ENCODE measurements around the gene COL4A2.

The COL4A2 gene

GRCh38 chr13:110347088-110347487 is 40.0 kb downstream of the COL4A2 start:
- Histone ChIP-seq H3K4me1 (ENCODE audit: insufficient read depth, low read length) (peaks cover 65% of the 10 kb centered on the region), H3K27me3 (ENCODE audit: control insufficient read depth in 1 of 2, insufficient read depth in 2 of 2, low read length in 2 of 2) (no peaks in the 10 kb centered on the region), H3K9ac (ENCODE audit: low read length) (peak overlapping the region; percentile 12), H3K36me3 (ENCODE audit: insufficient read depth, low read length) (no peaks in the 10 kb centered on the region), H3K9me3 (ENCODE audit: low read length) (no peaks in the 10 kb centered on the region), H3K4me3 (ENCODE audit: low read depth in 1 of 2, low read length in 2 of 2) (no peak overlapping the region), H3K27ac (ENCODE audit: low read depth, low read length) (peak overlapping the region; percentile 77)

GRCh38 chr13:110347535-110348308 is 40.6 kb downstream of the COL4A2 start:
- H3K36me3 ChIP-seq (ENCODE audit: insufficient read depth, low read length), result no peaks in the 10 kb centered on the region
- peak overlapping the region; percentile 12 for H3K9ac ChIP-seq (ENCODE audit: low read length)
- no peaks in the 10 kb centered on the region for H3K9me3 ChIP-seq (ENCODE audit: low read length)
- no peak overlapping the region for H3K4me3 ChIP-seq (ENCODE audit: low read depth in 1 of 2, low read length in 2 of 2)
- no peaks in the 10 kb centered on the region for H3K27me3 ChIP-seq (ENCODE audit: control insufficient read depth in 1 of 2, insufficient read depth in 2 of 2, low read length in 2 of 2)
- H3K27ac ChIP-seq (ENCODE audit: low read depth, low read length), result peak overlapping the region; percentile 77
- peaks cover 65% of the 10 kb centered on the region for H3K4me1 ChIP-seq (ENCODE audit: insufficient read depth, low read length)

DNA sequence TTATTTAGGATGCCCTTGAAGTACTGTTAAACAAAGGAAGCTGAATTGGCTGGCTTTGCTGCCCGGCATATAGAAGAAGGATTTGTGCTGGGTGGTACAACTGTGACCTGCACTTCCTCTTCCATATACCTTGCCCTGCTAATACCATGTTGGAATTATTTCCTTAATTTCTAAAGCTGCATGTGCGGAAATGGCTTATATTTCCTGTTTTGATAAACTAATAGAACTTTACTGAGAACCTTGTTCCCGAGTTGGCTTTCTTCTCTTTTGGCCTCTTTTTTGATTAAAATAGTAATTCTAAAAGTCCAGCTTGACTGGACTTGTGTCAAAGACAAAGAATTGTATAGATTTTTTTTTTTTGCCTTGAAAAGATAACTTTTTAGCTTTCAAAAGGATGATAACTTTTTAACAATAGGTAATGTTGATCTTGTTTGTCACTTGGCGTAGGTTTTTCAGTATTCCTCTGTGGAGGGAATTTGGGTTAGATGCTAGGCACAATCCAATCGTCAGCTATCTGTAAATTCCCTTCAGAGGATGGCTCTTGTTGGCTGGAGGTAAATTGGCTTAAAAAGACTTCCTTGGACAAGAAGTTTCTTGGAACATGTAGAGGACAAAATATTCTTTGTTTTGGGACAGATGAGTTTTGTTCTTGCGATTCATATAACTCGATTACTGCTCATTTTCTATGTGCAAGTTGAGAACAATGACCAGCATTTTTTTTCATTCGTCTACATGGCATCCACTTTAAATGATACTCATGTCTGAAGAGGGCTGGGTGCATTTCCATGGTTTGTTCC is 41.4 kb downstream of the COL4A2 start:
- H3K27ac ChIP-seq (ENCODE audit: low read depth, low read length), result peak overlapping the region; percentile 77
- H3K9me3 ChIP-seq (ENCODE audit: low read length), result no peaks in the 10 kb centered on the region
- H3K9ac ChIP-seq (ENCODE audit: low read length), result peak overlapping the region; percentile 12
- H3K36me3 ChIP-seq (ENCODE audit: insufficient read depth, low read length), result no peaks in the 10 kb centered on the region
- no peaks in the 10 kb centered on the region for H3K27me3 ChIP-seq (ENCODE audit: control insufficient read depth in 1 of 2, insufficient read depth in 2 of 2, low read length in 2 of 2)
- H3K4me1 ChIP-seq (ENCODE audit: insufficient read depth, low read length), result peaks cover 65% of the 10 kb centered on the region
- no peak overlapping the region for H3K4me3 ChIP-seq (ENCODE audit: low read depth in 1 of 2, low read length in 2 of 2)

- no peaks in the 10 kb centered on the region for H3K9me3 ChIP-seq (ENCODE audit: low read length)
- H3K9ac ChIP-seq (ENCODE audit: low read length), result no peak overlapping the region
- H3K36me3 ChIP-seq (ENCODE audit: insufficient read depth, low read length), result no peaks in the 10 kb centered on the region
- no peak overlapping the region for H3K27ac ChIP-seq (ENCODE audit: low read depth, low read length)
- H3K4me3 ChIP-seq (ENCODE audit: low read depth in 1 of 2, low read length in 2 of 2), result no peak overlapping the region
- H3K27me3 ChIP-seq (ENCODE audit: control insufficient read depth in 1 of 2, insufficient read depth in 2 of 2, low read length in 2 of 2), result no peaks in the 10 kb centered on the region
- peaks cover 69% of the 10 kb centered on the region for H3K4me1 ChIP-seq (ENCODE audit: insufficient read depth, low read length)
These were observed 42.2 kb downstream of the COL4A2 start for GRCh38 chr13:110349239-110349638.

DNA sequence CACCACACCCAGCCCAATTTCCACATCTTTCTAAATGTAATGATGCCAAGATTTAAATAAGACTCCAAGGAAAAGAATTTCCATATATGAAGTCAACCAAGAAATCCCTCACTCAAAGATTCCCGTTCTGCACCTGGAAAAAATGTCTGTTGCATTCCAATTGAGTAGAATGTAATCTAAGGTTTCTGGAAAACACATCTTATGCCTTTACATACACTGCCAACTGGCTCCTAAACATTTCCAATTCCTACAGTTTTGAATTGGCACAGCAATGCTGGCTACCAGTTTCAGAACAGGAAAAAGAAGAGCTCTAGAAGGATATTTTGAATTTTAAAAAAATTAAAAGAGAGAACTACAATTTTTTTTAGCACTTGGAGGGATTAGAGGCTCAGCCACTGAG is 43.0 kb downstream of the COL4A2 start:
- no peak overlapping the region for H3K4me3 ChIP-seq (ENCODE audit: low read depth in 1 of 2, low read length in 2 of 2)
- H3K4me1 ChIP-seq (ENCODE audit: insufficient read depth, low read length), result peaks cover 72% of the 10 kb centered on the region
- no peak overlapping the region for H3K9ac ChIP-seq (ENCODE audit: low read length)
- H3K9me3 ChIP-seq (ENCODE audit: low read length), result no peaks in the 10 kb centered on the region
- H3K27me3 ChIP-seq (ENCODE audit: control insufficient read depth in 1 of 2, insufficient read depth in 2 of 2, low read length in 2 of 2), result no peaks in the 10 kb centered on the region
- peak overlapping the region; percentile 16 for H3K27ac ChIP-seq (ENCODE audit: low read depth, low read length)
- H3K36me3 ChIP-seq (ENCODE audit: insufficient read depth, low read length), result no peaks in the 10 kb centered on the region

DNA sequence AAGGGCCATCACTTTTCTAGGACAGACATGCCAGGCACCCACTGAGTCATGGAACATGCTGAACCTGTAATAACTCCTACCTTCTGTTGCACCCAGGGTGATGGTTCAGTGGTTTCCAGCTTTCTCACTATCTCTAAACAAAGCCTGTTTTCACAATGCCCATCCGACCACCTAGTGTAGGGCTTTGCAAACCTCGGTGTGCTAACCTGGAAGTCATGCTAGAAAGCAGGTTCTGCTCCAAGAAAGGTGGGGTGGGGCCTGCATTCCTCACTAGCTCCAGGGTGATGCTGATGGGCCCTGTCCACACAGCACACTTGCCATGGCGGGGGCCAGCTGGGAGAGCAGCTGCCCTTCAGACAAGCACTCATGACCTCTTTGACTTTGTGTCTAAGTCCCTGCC is 43.4 kb downstream of the COL4A2 start:
- H3K9me3 ChIP-seq (ENCODE audit: low read length), result no peaks in the 10 kb centered on the region
- H3K36me3 ChIP-seq (ENCODE audit: insufficient read depth, low read length), result no peaks in the 10 kb centered on the region
- H3K4me3 ChIP-seq (ENCODE audit: low read depth in 1 of 2, low read length in 2 of 2), result no peak overlapping the region
- H3K9ac ChIP-seq (ENCODE audit: low read length), result no peak overlapping the region
- peak overlapping the region; percentile 25 for H3K27ac ChIP-seq (ENCODE audit: low read depth, low read length)
- peaks cover 73% of the 10 kb centered on the region for H3K4me1 ChIP-seq (ENCODE audit: insufficient read depth, low read length)
- no peaks in the 10 kb centered on the region for H3K27me3 ChIP-seq (ENCODE audit: control insufficient read depth in 1 of 2, insufficient read depth in 2 of 2, low read length in 2 of 2)

- no peaks in the 10 kb centered on the region for H3K9me3 ChIP-seq (ENCODE audit: low read length)
- H3K4me3 ChIP-seq (ENCODE audit: low read depth in 1 of 2, low read length in 2 of 2), result no peak overlapping the region
- H3K27ac ChIP-seq (ENCODE audit: low read depth, low read length), result peak overlapping the region; percentile 77
- no peak overlapping the region for H3K9ac ChIP-seq (ENCODE audit: low read length)
- no peaks in the 10 kb centered on the region for H3K36me3 ChIP-seq (ENCODE audit: insufficient read depth, low read length)
- no peaks in the 10 kb centered on the region for H3K27me3 ChIP-seq (ENCODE audit: control insufficient read depth in 1 of 2, insufficient read depth in 2 of 2, low read length in 2 of 2)
- H3K4me1 ChIP-seq (ENCODE audit: insufficient read depth, low read length), result peaks cover 73% of the 10 kb centered on the region
These were observed 44.7 kb downstream of the COL4A2 start for GRCh38 chr13:110351636-110352420.

GRCh38 chr13:110352735-110353134 is 45.7 kb downstream of the COL4A2 start:
- no peak overlapping the region for H3K4me3 ChIP-seq (ENCODE audit: low read depth in 1 of 2, low read length in 2 of 2)
- H3K4me1 ChIP-seq (ENCODE audit: insufficient read depth, low read length), result peaks cover 64% of the 10 kb centered on the region
- no peak overlapping the region for H3K9ac ChIP-seq (ENCODE audit: low read length)
- H3K36me3 ChIP-seq (ENCODE audit: insufficient read depth, low read length), result peaks cover 8% of the 10 kb centered on the region
- no peaks in the 10 kb centered on the region for H3K27me3 ChIP-seq (ENCODE audit: control insufficient read depth in 1 of 2, insufficient read depth in 2 of 2, low read length in 2 of 2)
- no peaks in the 10 kb centered on the region for H3K9me3 ChIP-seq (ENCODE audit: low read length)
- H3K27ac ChIP-seq (ENCODE audit: low read depth, low read length), result peak overlapping the region; percentile 77

DNA sequence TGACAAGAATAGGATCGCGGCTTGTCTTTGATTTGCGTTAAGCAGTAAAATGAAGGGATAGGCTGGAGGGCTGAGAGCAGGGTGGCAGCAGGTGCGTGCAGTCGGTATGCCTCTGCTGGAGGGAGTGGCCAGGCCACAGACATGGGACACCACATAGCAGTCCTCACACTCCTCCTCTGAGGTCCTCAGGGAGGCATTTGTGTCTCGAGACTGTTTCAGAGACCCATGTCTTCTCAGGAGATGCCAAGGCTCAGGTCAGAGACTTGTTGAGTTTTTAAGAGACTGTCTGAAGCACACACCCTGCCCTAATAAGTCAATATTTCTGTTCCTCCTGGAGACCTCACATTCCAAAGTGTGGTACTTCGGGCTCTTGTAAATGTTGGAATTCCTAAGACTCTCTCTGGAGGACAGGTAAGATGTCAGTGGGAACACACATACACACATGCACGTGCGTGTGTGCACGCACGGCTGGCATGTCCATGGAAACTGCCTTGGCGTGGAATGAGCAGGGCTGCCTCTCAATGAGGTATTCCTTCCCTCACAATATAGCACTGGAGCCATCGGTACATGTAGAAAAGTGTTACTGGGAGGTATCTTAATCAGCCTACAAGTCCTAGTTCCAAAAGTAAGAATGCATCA is 46.4 kb downstream of the COL4A2 start:
- Histone ChIP-seq H3K9me3 (ENCODE audit: low read length) (no peaks in the 10 kb centered on the region), H3K4me3 (ENCODE audit: low read depth in 1 of 2, low read length in 2 of 2) (no peak overlapping the region), H3K27ac (ENCODE audit: low read depth, low read length) (peak overlapping the region; percentile 77), H3K36me3 (ENCODE audit: insufficient read depth, low read length) (peaks cover 12% of the 10 kb centered on the region), H3K9ac (ENCODE audit: low read length) (no peak overlapping the region), H3K27me3 (ENCODE audit: control insufficient read depth in 1 of 2, insufficient read depth in 2 of 2, low read length in 2 of 2) (no peaks in the 10 kb centered on the region), H3K4me1 (ENCODE audit: insufficient read depth, low read length) (peaks cover 57% of the 10 kb centered on the region)

- Histone ChIP-seq H3K9ac (ENCODE audit: low read length) (no peak overlapping the region), H3K9me3 (ENCODE audit: low read length) (no peaks in the 10 kb centered on the region), H3K4me3 (ENCODE audit: low read depth in 1 of 2, low read length in 2 of 2) (no peak overlapping the region), H3K4me1 (ENCODE audit: insufficient read depth, low read length) (peaks cover 63% of the 10 kb centered on the region), H3K27me3 (ENCODE audit: control insufficient read depth in 1 of 2, insufficient read depth in 2 of 2, low read length in 2 of 2) (no peaks in the 10 kb centered on the region), H3K27ac (ENCODE audit: low read depth, low read length) (peak overlapping the region; percentile 77), H3K36me3 (ENCODE audit: insufficient read depth, low read length) (peaks cover 15% of the 10 kb centered on the region)
These were observed 47.1 kb downstream of the COL4A2 start for GRCh38 chr13:110354123-110354627.
